ENCODE measurements around the gene BHLHE40.

The BHLHE40 gene

DNA sequence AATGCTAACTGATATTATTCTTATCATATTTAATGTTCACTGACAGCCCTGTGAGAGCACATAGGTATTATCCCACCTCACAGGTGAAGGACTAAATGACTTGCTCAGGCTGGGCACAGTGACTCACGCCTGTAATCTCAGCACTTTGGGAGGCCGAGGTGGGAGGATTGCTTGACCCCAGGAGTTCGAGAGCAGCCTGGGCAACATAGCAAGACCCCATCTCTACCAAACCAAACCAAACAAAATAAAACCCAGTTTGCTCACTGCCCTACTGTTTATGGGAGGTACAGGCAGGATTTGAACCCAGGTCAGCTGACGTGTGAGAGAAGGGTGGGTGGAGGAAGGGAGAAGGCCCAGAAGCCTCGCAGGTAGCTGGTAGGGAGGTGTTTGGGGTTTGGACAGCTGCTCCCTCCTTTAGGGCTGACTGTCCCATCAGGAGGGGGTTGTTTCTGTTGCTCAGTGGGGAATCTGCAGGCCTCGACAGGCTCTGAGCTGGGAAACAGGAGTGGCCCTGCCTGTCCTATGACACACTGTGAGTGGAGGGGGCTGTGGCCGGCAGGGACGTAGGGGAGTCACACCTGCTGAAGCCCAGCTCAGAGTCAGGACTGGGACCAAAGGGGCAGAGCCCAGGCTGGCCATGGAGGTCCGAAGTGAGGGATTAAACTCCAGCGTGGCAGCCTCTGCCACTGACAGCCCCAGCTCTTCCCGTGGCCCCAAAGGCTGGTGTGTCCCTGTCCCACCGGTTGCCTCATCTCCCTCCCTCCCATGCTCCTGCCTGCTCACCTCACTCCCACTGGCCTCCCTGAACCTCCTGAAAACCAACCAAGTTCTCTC is 25.3 kb downstream of the BHLHE40 start:
- no peak for TF ChIP-seq POLR2A (IDR thresholded peaks at IDR 0.05; ENCODE audit: low read length)
- TF ChIP-seq GATA1 (IDR thresholded peaks at IDR 0.05; ENCODE audit: low read depth, low read length): no peak

GRCh38 chr3:5005367-5005766 is 26.1 kb downstream of the BHLHE40 start:
- DNase-seq: no peak
- TF ChIP-seq POLR2A (IDR thresholded peaks at IDR 0.05; ENCODE audit: low read length): no peak
- no peak for TF ChIP-seq GATA1 (IDR thresholded peaks at IDR 0.05; ENCODE audit: low read depth, low read length)

More for the DNA sequence above, 25.3 kb downstream of the BHLHE40 start:
- no peak for DNase-seq

GRCh38 chr3:5006755-5007202 is 27.5 kb downstream of the BHLHE40 start:
- TF ChIP-seq GATA1 (IDR thresholded peaks at IDR 0.05; ENCODE audit: low read depth, low read length): no peak
- TF ChIP-seq POLR2A (IDR thresholded peaks at IDR 0.05; ENCODE audit: low read length): no peak

GRCh38 chr3:5007873-5008272 is 28.6 kb downstream of the BHLHE40 start:
- no peak for TF ChIP-seq GATA1 (IDR thresholded peaks at IDR 0.05; ENCODE audit: low read depth, low read length)
- no peak for TF ChIP-seq POLR2A (IDR thresholded peaks at IDR 0.05; ENCODE audit: low read length)
- no peak for DNase-seq

More at GRCh38 chr3:5006755-5007202, 27.5 kb downstream of the BHLHE40 start:
- no peak for DNase-seq

GRCh38 chr3:5009506-5010109 is 30.4 kb downstream of the BHLHE40 start:
- no peak for DNase-seq
- no peak for TF ChIP-seq GATA1 (IDR thresholded peaks at IDR 0.05; ENCODE audit: low read depth, low read length)
- TF ChIP-seq POLR2A (IDR thresholded peaks at IDR 0.05; ENCODE audit: low read length): no peak

- no peak for DNase-seq
- TF ChIP-seq POLR2A (IDR thresholded peaks at IDR 0.05; ENCODE audit: low read length) (no peak), GATA1 (IDR thresholded peaks at IDR 0.05; ENCODE audit: low read depth, low read length) (no peak)
These were observed 30.9 kb downstream of the BHLHE40 start for GRCh38 chr3:5010140-5010539.

- no peak for DNase-seq
- TF ChIP-seq POLR2A (IDR thresholded peaks at IDR 0.05; ENCODE audit: low read length) (no peak), GATA1 (IDR thresholded peaks at IDR 0.05; ENCODE audit: low read depth, low read length) (no peak)
These were observed 31.7 kb downstream of the BHLHE40 start for GRCh38 chr3:5010706-5011554.

DNA sequence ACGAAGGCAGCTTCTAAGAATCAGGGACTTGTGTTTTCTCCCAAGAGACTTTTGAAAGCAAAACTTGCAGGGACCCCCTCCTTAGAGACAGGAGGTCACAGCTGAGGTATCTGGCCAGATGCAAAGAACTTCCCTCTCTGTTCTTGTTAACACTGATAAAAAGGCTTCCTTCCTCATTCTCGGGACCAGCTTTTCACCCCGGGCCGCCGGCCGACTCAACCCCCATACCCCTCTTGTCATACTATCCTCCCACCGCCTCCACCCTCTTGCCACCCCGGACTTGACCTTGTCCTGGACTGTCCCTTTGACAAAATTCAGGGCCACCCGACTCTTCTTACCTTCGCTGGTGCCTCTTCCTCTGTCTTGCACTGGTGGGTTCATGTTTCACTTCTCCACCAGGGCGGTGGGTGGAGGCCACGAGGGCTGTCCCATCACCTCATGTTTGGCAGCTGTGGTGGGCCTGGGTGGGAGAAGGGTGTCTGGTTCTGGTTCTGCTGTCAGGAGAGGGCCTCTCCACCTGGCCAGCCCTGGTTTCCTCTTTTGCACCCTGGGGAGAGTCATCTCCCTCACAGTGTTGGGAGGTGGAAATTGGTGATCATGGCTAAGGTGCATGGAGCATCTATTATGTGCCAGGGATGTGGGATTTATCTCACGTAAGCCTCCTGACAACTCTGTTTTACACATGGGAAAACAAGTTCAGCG is 32.5 kb downstream of the BHLHE40 start:
- no peak for DNase-seq
- TF ChIP-seq GATA1 (IDR thresholded peaks at IDR 0.05; ENCODE audit: low read depth, low read length): no peak
- TF ChIP-seq POLR2A (IDR thresholded peaks at IDR 0.05; ENCODE audit: low read length): no peak

GRCh38 chr3:5012367-5012766 is 33.1 kb downstream of the BHLHE40 start:
- no peak for DNase-seq
- TF ChIP-seq GATA1 (IDR thresholded peaks at IDR 0.05; ENCODE audit: low read depth, low read length): no peak
- TF ChIP-seq POLR2A (IDR thresholded peaks at IDR 0.05; ENCODE audit: low read length): no peak

DNA sequence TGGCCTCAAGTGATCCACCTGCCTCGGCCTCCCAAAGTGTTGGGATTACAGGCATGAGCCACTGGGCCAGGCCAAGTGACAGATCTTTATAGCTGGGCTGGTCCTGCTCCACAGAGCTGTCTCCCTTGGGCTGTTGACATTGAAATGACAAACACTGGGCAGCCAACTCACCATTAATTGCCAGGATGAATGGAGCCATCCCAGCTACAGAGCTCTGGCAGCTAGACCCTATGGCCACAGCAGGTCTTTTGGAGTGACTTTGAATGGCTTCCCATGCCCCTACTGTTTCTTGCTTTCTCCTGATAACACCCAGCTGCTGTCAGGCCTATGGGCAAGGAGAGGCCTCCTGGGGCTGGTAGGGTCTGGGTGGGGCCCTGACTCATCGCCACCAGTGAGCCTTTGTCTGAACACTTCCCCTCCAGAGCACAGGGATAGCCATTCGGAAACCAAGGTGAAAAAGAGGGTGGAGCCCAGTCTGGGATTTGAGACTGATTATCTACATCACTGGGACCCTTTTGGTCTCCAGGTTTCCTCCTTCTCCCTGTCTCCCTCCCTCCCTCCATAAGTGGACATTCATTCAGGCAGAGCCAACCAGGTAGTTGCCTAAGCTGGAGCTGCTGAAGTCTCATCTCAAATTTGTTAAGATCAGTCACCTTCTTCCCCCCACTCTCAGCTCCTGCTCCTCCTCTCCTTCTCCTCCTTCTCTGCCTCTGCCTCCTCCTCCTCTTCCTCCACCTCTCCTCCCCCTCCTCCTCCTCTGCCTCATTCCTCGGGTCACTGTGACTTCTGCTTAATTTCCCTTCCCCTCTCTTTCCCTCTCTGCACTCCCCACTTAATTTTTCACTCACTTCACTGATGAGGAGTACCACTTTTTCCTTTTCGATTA is 34.0 kb downstream of the BHLHE40 start:
- peak; percentile 63 to 65 for DNase-seq
- TF ChIP-seq POLR2A (IDR thresholded peaks at IDR 0.05; ENCODE audit: low read length) (peak; percentile 27), GATA1 (IDR thresholded peaks at IDR 0.05; ENCODE audit: low read depth, low read length) (no peak)

DNA sequence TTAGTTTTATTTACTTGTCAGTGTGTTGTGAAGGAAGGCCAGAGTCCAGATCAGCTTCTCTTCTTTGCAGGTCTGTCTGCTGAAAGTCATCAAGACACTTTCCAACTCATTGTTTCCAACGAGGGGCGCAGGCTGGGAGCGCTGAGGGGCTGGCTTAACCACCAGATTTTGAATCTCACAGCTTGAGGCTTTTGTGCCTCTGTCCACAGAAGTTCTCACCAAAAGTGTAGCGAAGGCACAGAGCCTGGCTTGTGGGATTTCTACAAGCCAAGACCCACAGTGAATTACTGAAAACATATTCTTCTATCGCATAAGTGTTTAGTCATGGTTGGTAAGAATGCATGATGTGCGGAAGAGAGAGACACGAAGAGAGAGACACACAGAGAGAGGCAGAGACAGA is 35.2 kb downstream of the BHLHE40 start:
- no peak for TF ChIP-seq POLR2A (IDR thresholded peaks at IDR 0.05; ENCODE audit: low read length)
- no peak for TF ChIP-seq GATA1 (IDR thresholded peaks at IDR 0.05; ENCODE audit: low read depth, low read length)
- DNase-seq: no peak

DNA sequence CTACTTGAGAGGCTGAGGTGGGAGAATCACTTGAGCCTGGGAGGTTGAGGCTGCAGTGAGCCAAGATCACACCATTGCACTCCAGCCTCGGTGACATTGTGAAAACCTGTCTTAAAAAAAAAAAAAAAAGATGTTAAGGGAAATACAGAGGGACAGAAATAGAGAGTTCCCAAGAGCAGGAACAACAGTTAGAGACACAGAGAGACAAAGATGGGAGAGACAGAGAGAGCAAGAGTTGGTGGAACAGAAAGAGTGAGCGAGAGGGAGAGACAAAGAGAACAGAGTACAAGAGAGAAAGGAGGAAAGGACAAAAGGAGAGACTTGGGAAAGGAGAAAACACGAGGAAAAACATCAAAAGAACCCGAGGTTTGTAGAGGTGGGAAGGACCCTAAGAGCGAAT is 35.8 kb downstream of the BHLHE40 start:
- no peak for TF ChIP-seq POLR2A (IDR thresholded peaks at IDR 0.05; ENCODE audit: low read length)
- TF ChIP-seq GATA1 (IDR thresholded peaks at IDR 0.05; ENCODE audit: low read depth, low read length): no peak
- no peak for DNase-seq
